Measurements from ENCODE around the gene UPK1B.
"Not testable (repeated sequence)": the region's sequence is repeated elsewhere in the genome, so short reads cannot be mapped to it uniquely, and the experiment has no call there.

UPK1B gene
- total RNA-seq: 0 reads per million in 2 donors

DNA sequence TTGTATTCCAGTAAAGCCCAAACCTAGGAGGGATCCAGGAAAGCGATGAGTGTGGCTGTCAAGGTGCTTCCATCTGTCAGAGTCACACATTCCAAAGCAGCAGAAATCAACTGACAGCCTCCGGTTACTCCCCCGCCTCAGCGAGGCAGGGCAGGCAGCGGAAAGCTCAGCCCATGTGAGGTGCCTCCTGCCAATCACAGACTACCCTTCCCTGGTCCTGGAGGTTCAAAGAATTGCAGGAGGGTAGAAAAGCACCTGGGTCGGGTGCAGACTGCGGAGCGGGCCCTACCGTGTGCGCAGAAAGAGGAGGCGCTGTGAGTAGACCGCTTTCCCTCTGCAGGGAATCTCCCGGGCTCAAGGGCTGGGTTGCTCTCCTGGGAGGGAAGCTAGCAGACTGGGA, at the start of gene UPK1B:
Gene UPK1B, plus strand, starts transcription at position 274 of the 400 bp plus-strand sequence. CDS start 13,144 bp downstream, outside the sequence.
- DNase-seq: no peak

DNA sequence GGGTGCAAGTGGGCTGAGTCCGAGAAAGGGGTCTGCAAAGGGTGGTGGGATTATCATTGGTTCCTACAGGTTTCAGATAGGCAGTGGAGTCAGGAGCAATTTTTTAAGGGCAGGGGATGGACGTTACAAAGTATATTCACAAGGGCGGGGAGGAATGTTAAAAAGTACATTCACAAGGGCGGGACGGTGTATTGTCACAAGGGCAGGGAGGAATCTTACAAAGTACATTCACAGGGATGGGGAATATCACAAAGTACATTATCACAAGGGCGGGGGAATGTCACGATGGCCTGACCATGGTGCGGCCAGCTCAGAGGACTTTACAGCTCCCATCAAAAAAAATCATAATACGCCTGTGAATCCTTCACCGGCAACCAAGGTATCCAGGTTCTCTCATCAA, 48.1 kb upstream of the UPK1B start:
- no peak for DNase-seq

DNA sequence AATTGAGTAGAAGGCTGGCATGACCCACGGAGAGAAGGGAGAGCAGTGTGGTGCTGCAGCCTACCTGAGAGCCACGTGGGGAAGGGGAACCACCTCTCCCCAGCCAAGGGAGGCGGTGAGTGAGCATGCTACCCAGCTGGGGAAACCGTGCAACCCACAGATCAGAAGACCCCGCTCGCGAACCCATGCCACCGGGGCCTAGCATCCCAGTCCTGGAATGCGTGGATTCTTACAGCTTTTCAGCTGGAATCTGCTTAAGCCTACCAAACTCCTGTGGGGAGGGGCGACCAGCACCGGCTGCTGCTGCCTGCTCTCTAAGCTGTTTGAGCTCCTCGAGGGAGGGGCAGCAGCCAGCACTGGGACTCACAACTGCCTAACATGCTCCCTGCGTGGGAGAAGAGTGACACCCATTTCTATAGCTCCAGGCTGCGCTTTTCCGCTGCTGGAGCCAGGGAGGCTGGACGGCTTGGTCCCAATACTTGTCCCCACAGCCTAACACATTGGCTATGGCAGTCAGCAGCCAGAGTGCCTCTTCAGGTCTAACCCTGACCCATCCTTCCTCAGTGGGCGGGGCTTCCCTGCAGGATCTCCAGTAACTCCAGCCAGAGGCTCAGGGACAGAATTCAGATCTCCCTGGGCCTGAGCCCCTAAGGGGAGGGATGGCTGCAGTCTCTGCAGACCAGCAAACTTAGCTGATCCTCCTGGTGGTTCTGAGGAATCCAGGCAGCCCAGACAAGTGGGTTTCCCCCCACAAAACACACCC, 47.5 kb upstream of the UPK1B start:
- DNase-seq: no peak

DNA sequence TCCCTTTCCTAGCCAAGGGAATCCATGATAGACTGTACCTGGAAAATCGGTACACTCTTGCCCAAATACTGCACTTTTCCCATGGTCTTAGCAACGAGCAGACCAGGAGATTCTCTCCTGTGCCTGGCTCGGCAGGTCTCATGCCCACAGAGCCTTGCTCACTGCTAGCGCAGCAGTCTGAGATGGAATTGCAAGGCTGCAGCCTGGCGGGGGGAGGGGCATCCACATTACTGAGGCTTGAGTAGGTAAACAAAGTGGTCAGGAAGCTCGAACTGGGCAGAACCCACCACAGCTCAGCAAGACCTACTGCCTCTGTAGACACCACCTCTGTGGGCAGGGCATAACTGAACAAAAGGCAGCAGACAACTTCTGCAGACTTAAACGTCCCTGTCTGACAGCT, 43.1 kb upstream of the UPK1B start:
- DNase-seq: not testable (repeated sequence)

DNA sequence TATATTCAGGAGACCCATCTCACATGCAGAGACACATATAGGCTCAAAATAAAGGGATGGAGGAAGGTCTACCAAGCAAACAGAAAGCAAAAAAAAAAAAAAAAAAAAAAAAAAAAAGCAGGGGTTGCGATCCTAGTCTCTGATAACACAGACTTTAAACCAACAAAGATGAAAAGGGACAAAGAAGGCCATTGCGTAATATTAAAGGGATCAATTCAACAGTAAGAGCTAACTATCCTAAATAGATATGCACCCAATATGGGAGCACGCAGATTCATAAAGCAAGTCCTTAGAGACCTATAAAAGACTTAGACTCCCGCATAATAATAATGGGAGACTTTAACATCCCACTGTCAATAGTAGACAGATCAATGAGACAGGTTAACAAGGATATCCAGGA, 41.1 kb upstream of the UPK1B start:
- DNase-seq: not testable (repeated sequence)

DNA sequence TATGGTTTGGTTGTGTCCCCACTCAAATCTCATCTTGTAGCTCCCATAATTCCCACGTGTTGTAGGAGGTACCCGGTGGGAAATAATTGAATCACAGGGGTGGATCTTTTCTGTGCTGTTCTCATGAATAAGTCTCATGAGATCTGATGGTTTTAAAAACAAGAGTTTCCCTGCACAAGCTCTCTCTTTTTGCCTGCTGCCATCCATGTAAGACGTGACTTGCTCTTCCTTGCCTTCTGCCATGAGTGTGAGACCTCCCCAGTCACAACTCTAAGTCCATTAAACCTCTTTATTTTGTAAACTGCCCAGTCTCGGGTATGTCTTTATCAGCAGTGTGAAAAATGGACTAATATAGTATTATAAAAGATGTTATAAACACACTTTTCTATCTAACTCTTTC, 34.0 kb upstream of the UPK1B start:
- not testable (repeated sequence) for DNase-seq

DNA sequence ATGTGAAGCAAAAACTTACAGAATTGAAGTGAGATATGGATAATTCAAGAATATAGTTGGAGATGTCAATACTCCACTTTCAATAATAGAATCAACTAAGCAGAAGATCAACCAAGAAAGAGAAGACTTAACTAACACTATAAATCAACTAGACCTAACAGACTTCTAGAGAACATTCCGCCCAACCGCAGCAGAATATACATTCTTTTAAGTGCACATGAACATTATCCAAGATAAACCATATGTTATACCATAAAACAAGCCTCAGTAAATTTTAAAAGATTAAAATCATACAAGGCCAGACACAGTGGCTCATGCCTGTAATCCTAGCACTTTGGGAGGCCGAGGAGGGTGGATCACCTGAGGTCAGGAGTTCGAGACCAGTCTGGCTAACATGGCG, 32.9 kb upstream of the UPK1B start:
- DNase-seq: no peak

DNA sequence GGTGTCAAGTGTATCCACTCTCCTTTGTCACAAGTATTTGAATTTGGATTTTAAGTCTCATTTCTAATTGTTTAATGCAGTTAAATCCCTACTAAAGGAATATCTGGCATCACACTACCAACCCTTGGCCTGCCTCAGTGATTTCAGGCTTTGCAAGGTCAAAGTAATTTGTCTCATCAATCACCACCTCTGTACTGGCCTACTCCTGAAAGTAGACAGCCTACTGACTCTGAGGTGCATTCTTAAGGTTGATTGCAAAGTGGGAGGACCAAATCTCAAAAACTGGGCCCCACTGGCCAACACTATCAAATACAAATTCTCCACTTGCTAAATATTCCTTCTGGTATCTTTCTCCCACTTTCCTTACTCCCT, 28.3 kb upstream of the UPK1B start:
- no peak for DNase-seq

DNA sequence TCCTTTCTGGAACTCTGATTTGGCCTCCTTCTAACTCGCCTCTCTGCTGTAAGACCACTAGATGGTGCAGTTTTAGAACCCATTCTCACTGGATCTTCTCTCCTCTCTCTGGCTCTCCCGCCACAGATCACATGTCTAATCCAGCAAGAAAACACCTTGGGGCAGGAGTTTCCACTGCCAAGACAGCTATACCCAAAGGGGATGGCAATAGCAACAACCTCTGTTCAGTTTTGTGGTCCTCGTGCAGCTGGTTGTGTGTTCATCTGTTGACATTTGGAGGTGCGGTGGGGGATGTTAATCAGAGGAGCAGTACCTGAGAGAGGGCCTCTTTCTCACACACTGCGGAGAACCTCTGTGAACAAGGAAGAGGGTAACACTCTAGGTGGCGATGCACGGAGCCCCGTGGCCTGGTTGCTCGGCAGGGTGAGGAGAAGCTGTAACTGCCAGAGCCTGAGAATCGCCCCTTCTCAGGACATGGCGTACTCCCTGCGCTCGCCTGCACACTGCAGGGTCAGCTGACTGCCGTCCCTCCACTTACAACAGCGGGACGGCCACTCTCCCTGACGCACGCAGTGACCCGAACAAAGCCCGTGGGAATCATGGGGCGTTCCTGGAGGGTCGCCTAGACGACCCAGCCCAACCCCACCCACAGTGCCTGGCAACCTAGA, 27.8 kb upstream of the UPK1B start, which contains the start of gene TEX55:
Gene TEX55, plus strand, starts transcription at position 666 of the 668 bp plus-strand sequence. CDS start 25 bp downstream, outside the sequence.
- no peak for DNase-seq

DNA sequence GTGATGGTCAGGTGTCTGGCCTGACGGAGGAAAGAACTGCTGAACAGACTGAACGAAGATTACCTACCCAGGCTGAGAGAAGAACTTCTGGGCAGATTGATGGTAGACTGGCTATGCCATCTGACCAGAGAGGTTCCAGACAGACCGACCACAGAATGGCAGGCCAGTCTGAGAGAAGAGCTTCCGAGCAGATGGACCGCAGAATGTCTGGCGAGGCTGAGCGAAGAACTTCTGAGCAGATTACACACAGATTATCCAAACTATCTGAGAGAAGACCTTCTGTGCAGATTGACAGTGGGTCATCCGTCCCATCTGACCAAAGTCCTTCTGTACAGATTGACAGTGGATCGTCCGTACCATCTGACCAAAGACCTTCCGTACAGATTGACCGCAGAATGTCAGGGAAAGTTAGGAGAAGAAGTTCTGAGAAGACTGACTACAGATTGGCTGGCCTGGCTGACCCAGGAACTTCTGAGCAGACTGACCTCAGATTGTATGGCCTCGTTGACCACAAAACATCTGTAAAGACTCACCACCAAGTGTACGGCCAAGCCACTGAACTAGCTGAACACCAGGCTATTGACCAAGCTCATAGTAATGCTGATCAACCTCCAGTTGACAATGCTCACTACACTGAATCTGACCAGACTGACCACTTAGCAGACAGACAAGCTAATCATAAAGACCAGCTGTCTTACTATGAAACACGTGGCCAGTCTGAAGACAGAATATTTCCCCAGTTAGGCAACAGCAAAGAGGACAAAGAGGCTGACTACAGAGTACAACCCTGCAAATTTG, 26.6 kb upstream of the UPK1B start:
- DNase-seq: no peak

DNA sequence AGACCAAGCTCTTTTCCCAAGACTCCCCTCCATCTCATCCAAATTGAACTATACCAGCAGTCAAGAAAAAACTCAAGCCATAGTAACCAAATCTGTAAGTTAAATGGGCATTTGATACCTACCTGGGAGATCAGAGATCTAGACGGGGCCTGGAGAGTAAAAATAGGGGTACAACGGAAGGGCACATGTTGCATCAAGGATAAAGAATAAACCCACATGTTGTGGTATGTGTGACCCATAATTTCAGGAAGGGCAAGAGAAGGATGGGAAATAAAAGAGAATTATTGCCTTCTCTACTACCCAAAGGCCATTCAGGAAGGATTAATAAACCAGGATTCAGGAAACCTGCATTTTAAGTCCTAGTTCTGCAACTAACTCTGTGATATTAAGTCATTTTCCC, 25.9 kb upstream of the UPK1B start:
- DNase-seq: no peak

DNA sequence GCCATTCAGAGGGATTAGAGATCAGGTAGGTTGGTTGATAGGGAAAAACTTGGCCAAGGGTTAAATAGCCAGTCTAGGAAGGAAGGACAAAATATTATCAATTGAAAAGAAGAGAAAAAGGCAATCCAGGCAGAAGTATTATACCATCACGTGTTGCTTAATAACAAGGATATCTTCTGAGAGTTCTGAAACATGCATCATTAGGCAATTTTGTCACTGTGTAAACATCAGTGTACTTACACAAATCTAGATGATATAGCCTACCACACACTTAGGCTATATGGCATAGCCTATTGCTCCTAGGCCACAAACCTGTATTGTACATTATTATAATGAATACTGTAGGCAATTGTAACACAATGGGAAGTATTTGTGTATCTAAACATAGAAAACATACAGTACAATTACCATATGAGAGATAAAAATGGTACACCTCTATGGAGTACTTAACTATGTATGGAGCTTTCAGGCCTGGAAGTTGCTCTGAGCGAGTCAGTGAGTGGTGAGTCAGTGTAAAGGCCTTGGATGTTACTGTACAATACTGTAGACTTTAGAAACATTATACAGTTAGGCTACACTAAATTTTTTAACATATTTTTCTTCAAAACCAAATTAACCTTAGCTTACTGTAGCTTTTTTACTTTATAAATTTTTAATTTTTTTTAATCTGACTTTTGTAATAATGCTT, 24.8 kb upstream of the UPK1B start:
- no peak for DNase-seq

DNA sequence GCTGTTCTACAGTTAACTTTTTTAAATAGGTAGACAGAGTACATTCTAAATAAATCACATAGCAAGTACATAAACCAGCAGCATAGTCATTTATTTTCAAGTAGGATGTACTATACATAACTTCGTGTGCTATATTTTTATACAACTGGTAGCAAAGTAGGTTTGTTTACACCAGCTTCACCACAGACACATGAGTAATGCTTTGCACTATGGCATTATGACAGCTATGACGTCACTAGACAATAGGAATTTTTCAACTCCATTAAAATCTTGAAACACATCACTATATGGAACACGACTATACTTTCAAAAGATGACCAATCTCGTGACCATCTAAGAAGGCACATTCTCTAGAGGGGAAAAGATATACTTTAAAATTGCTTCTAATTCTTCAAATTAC, 23.9 kb upstream of the UPK1B start:
- no peak for DNase-seq

DNA sequence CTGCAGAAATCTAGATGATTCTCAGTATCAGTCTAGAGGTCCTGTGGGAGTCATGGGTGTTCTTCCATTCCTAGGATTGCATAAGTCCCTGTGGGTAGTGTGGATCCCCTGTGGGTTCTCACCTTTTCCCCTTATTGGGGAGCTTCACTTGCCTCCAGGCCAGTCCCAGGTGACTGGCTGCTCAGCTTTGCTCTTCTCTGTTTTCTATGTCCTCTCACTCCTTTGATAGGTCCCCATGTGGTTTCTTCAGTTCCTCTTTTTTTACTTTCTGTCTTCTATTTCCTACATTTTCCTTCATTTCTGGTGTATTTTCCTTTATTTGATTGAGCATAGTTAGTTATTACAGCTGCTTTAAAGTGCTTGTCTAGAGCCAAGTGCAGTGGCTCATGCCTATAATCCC, 16.5 kb upstream of the UPK1B start:
- no peak for DNase-seq

DNA sequence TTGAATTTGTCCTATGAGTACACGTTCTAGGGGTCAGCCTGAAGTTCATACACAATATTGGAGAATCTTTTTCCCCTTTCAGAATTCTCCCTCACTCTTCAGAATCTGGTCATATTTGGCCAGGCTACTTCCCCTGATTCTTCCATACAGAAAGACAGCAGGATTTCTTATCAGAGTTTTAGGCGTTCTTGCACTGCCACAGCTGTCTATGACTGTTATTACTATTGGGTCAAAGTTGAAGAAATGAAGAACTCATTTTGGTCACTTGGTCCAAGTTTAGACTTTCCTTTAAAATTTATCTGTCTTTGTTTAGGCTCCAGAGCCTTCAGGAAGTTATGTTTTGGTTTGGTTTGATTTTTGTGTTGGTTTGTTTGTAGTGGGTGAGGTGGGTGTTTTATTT, 15.4 kb upstream of the UPK1B start:
- no peak for DNase-seq

DNA sequence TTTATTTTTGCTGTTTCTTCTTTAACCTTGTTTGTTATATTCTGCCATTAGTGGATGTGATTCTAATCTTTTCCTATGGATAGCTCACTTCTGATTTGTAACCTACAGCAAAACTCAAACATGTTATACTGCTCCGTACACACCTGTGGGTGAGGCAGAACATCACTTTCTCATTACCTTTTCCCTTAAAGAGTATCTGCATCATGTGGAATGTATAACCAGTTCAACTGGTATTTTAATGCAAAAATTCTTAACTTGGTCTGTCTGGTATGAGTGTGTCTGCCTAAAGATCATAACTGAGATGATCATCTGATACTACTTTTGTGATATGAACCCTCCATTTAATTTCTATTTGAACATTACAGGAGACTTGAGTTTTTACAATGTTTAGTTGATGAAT, 13.0 kb upstream of the UPK1B start:
- no peak for DNase-seq

DNA sequence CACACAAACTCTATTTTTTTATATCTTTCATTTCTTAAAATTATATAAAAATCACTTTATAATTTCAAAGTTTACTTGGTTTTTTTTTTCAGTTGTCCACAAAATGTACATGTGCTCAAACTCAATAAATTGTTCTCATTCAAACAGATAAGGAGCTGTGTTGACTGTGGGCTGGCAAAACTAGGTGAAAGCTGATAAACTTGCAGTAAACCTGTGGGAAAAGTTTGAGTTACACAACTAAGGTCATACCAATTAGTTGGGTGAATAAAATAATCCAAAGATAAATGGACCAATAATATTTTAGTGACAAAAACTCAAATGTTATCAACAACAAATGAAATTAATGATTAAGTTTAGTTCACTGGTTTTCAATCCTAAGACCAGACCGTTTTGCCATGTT, 12.6 kb upstream of the UPK1B start:
- no peak for DNase-seq

DNA sequence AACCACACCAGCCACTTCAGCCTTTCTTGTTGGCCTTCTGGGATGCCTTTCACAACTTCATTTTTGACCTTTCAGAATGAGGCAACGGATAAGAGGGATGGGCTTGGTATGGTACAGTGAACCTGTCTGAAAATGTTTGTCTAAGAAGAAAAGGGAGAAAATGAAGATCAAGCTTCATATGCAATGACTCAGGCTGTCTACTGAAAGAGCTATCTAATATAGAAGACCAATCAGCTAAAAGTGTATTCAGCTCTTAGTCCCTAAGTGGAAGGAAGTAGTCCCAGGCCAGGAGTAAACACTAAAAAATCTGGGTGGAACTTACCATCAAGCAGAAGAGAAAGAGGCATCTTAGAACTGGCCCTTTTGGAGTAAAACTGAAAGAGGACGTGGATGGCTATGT, 12.2 kb upstream of the UPK1B start:
- DNase-seq: no peak

DNA sequence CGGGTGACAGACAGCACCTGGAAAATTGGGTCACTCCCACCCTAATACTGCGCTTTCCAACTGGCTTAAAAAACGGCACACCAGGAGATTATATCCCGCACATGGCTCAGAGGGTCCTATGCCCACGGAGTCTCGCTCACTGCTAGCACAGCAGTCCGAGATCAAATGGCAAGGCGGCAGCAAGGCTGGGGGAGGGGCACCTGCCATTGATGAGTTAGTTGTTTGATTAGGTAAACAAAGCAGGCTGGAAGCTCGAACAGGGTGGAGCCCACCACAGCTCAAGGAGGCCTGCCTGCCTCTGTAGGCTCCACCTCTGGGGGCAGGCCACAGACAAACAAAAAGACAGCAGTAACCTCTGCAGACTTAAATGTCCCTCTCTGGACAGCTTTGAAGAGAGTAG, 8.7 kb upstream of the UPK1B start:
- DNase-seq: not testable (repeated sequence)

DNA sequence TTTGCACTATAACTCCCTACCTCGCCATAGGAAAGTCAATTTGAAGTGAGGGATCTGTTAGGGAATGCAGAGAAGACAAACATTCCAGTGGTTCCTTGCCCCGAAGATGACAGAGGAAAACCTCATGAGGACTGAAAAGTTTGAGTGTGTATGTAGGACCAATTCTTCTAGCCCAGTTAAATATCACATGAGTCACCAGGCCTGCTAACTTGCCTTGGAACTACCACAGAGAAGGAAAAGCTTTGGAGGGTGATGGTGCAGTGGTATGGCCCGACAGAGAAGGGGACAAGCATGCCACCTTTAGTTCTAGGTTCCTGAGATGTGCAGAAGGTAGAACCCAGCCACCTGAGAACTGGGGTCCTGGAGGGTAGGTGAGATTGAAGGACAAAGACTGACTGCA, 2.6 kb upstream of the UPK1B start:
- DNase-seq: no peak

DNA sequence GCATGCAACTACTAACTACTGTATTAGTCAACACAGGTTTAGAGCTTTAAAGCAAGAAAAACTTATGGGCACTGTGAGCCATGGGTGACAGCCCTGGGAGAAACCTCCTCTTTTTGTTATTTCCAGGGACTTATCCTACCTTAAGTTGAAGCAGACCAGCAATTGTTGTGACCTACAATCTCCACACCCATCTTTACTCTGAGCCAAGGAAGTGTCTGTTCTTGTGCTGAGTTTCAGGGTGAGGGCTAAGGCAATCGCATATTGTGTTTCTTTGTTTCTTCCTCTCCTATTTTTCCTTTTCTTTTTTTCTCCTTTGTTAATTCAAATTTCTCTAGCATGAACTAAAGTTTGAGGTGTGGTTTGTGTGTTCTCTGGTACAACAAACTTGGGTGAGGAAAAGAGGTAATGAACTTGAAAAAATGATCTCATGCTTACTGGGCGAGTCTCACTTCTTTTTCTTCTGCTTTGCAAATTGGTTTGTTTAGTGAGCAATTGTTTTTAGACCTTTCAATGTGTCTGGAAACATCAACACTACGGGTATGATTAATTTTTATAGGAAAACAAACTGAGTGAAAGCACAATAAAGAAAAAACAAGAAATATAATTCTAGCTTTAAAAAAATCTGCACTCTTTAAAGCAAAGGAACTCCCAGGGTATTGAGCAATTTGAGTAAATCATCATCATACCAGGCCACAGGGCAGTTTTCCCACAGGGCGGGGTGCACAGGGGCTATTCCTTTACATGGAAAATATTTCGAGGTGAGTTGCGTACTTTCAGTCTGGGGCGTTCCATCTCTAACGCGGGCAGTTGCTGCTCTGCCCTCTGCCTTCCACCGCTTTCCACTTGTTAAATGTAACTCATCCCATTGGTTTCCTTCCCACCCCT, 2.7 kb downstream of the UPK1B start:
- no peak for DNase-seq

DNA sequence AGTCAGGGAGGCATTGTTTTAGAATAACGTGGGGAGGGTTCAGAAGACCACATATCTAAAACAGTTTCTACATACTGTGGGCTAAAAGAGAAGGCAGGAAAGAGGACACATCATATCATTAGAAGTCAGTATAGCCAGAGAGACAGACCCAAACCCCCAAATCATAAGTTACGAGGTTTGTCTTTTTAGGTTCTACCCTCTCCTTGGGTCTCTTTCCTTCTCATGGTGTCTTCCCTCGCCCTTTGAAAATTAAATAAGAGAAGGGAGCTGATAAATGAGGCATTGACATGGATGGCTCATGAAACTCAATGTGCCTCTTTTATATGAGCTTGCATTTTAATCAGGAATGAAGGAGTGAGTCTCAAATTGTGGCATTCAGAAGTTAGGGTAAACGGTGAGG, 3.4 kb downstream of the UPK1B start:
- DNase-seq: no peak
